ENCODE measurements around the gene FOS. TPM values are rescaled to one million over a fixed set of nuclear protein-coding genes. Genes with fewer than 3 reads are reported as not detected.

FOS gene
- total and polyA plus RNA-seq, 4 donors: 63.7 to 879 (median 131) TPM

DNA sequence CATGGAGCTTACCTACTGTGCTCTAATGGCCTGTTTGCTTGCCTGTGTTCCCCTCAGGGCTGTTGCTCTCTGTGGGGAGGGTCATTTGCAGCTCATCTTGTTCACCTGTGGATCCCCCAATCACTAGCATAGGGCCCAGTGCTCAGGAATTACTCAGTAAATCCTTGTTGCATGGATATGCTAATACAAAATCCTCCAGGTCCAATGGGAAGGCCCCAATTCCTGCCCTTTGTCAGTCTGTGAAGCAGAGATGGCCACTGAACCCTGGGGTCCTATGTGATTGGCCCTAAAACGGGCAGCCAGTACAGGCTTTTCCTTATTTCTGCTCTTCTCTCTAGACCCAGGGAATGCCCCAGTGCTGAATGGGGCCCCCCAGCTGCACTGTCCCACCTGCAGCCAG, 44.1 kb downstream of the FOS start:
- DNase-seq: no peak
- WGBS, 2 donors: 89 to 93% methylated on average over 1 of the region's 1 CpG

DNA sequence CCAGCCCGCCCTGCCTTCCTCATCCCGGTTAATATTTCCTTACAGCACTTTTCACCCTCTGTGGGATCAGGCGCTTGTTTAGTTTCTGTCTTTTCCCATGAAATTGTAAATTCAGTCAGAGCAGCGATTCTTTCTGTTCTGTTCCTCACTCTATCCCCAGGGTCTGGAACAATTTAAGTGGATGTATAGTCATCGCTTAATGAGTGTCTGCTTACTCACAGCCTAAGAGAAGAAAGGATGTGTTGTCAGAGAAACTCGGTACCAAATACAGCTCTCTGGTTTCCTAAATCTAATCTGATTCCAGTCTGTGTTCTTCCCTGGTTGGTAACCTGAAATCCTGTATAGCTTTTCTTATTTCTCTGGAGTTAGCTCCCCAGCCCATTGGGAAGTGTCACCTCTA, 44.9 kb downstream of the FOS start:
- Histone ChIP-seq H3K9me3 (ENCODE audit: control insufficient read depth in 4 of 4, insufficient read depth in 3 of 4, low read length in 3 of 4) (no peaks in the 10 kb centered on the region), H3K27ac (ENCODE audit: low read depth in 1 of 2, low read length in 1 of 2) (no peak overlapping the region), H3K9ac (ENCODE audit: insufficient read depth in 1 of 2, low read length in 2 of 2) (no peak overlapping the region), H3K27me3 (ENCODE audit: control insufficient read depth in 3 of 3, insufficient read depth in 3 of 3, low read length in 2 of 3) (no peaks in the 10 kb centered on the region), H3K36me3 (ENCODE audit: control insufficient read depth in 4 of 4, insufficient read depth in 4 of 4, low read length in 4 of 4) (no peaks in the 10 kb centered on the region), H3K4me1 (ENCODE audit: control insufficient read depth in 5 of 5, insufficient read depth in 5 of 5, low read length in 5 of 5) (peaks cover 0 to 4% (median 0%) of the 10 kb centered on the region in 5 donors), H3K4me3 (no peak overlapping the region)
- TF ChIP-seq, protein P1, sequence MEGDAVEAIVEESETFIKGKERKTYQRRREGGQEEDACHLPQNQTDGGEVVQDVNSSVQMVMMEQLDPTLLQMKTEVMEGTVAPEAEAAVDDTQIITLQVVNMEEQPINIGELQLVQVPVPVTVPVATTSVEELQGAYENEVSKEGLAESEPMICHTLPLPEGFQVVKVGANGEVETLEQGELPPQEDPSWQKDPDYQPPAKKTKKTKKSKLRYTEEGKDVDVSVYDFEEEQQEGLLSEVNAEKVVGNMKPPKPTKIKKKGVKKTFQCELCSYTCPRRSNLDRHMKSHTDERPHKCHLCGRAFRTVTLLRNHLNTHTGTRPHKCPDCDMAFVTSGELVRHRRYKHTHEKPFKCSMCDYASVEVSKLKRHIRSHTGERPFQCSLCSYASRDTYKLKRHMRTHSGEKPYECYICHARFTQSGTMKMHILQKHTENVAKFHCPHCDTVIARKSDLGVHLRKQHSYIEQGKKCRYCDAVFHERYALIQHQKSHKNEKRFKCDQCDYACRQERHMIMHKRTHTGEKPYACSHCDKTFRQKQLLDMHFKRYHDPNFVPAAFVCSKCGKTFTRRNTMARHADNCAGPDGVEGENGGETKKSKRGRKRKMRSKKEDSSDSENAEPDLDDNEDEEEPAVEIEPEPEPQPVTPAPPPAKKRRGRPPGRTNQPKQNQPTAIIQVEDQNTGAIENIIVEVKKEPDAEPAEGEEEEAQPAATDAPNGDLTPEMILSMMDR (IDR thresholded peaks at IDR 0.05; ENCODE audit: control extremely low read depth, extremely low read depth): no peak
- ATAC-seq (ENCODE audit: insufficient read depth, low FRiP score) (no peak), DNase-seq (no peak)
- 63 to 66% methylated on average over 6 of the region's 6 CpGs for WGBS, 2 donors

More for the DNA sequence above, 44.1 kb downstream of the FOS start:
- TF ChIP-seq, protein P1 (IDR thresholded peaks at IDR 0.05; ENCODE audit: control extremely low read depth, extremely low read depth): no peak
- peaks cover 0 to 4% (median 0%) of the 10 kb centered on the region in 5 donors for H3K4me1 ChIP-seq (ENCODE audit: control insufficient read depth in 5 of 5, insufficient read depth in 5 of 5, low read length in 5 of 5)
- H3K9me3 ChIP-seq (ENCODE audit: control insufficient read depth in 4 of 4, insufficient read depth in 3 of 4, low read length in 3 of 4): no peaks in the 10 kb centered on the region
- H3K27me3 ChIP-seq (ENCODE audit: control insufficient read depth in 3 of 3, insufficient read depth in 3 of 3, low read length in 2 of 3): no peaks in the 10 kb centered on the region
- H3K36me3 ChIP-seq (ENCODE audit: control insufficient read depth in 4 of 4, insufficient read depth in 4 of 4, low read length in 4 of 4): no peaks in the 10 kb centered on the region
- no peak for ATAC-seq (ENCODE audit: insufficient read depth, low FRiP score)
- no peak overlapping the region for H3K9ac ChIP-seq (ENCODE audit: insufficient read depth in 1 of 2, low read length in 2 of 2)
- H3K27ac ChIP-seq (ENCODE audit: low read depth in 1 of 2, low read length in 1 of 2): no peak overlapping the region
- H3K4me3 ChIP-seq: no peak overlapping the region

DNA sequence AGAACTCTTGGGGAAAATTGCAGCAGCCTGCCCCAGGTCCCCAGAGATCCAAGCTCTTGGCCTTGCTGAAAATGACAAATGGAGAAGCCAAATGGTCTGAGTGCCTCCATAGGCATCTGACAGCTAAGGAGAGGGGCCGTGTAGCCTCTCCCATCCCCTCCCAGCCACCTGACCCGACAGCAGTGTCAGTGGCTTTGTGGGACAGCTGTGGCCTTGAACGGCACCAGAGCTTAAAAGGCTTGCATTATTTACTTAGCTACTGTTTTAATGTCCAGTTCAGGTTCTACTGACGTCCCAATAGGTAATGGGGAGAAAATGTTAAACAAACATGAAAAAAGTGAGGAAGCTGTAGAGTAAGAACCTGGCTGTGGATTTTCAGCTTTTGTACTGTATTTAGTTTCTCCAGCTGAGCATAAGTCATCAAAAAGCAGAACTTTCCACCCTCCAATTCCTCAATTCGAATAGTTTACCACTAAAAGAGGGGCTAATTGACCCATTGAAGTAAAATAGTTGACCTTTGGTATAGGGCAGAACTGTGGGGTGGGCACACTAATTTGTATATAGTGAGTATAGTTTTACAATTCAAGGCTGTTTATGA, 50.0 kb downstream of the FOS start:
- H3K9me3 ChIP-seq (ENCODE audit: control insufficient read depth in 4 of 4, insufficient read depth in 3 of 4, low read length in 3 of 4): no peaks in the 10 kb centered on the region
- TF ChIP-seq, protein P1 (IDR thresholded peaks at IDR 0.05; ENCODE audit: control extremely low read depth, extremely low read depth): no peak
- H3K9ac ChIP-seq (ENCODE audit: insufficient read depth in 1 of 2, low read length in 2 of 2): no peak overlapping the region
- WGBS, 2 donors: 44 to 57% methylated on average over 5 of the region's 5 CpGs
- ATAC-seq (ENCODE audit: insufficient read depth, low FRiP score): no peak
- H3K27ac ChIP-seq (ENCODE audit: low read depth in 1 of 2, low read length in 1 of 2): no peak overlapping the region
- DNase-seq: no peak
- no peaks in the 10 kb centered on the region for H3K36me3 ChIP-seq (ENCODE audit: control insufficient read depth in 4 of 4, insufficient read depth in 4 of 4, low read length in 4 of 4)
- H3K4me3 ChIP-seq: no peak overlapping the region
- H3K4me1 ChIP-seq (ENCODE audit: control insufficient read depth in 5 of 5, insufficient read depth in 5 of 5, low read length in 5 of 5): peaks cover 0 to 4% (median 0%) of the 10 kb centered on the region in 5 donors
- no peaks in the 10 kb centered on the region for H3K27me3 ChIP-seq (ENCODE audit: control insufficient read depth in 3 of 3, insufficient read depth in 3 of 3, low read length in 2 of 3)

- H3K9me3 ChIP-seq (ENCODE audit: control insufficient read depth in 4 of 4, insufficient read depth in 3 of 4, low read length in 3 of 4): no peaks in the 10 kb centered on the region
- no peak overlapping the region for H3K27ac ChIP-seq (ENCODE audit: low read depth in 1 of 2, low read length in 1 of 2)
- H3K4me1 ChIP-seq (ENCODE audit: control insufficient read depth in 5 of 5, insufficient read depth in 5 of 5, low read length in 5 of 5): peaks cover 0 to 4% (median 0%) of the 10 kb centered on the region in 5 donors
- TF ChIP-seq, protein P1 (IDR thresholded peaks at IDR 0.05; ENCODE audit: control extremely low read depth, extremely low read depth): no peak
- H3K9ac ChIP-seq (ENCODE audit: insufficient read depth in 1 of 2, low read length in 2 of 2): no peak overlapping the region
- H3K27me3 ChIP-seq (ENCODE audit: control insufficient read depth in 3 of 3, insufficient read depth in 3 of 3, low read length in 2 of 3): no peaks in the 10 kb centered on the region
- no peaks in the 10 kb centered on the region for H3K36me3 ChIP-seq (ENCODE audit: control insufficient read depth in 4 of 4, insufficient read depth in 4 of 4, low read length in 4 of 4)
- DNase-seq: no peak
- no peak overlapping the region for H3K4me3 ChIP-seq
- no peak for ATAC-seq (ENCODE audit: insufficient read depth, low FRiP score)
Observed at GRCh38 chr14:75329369-75329768, 50.7 kb downstream of the FOS start.
